GM12878 (cell line): ENCODE data around the gene DAB2IP. TPM values are rescaled to one million over a fixed set of nuclear protein-coding genes. Genes with fewer than 3 reads are reported as not detected.

Source experiments
- ATAC-seq: fragments of 200-7000 bp; cut with Tn5 transposase; 3 replicates; pipeline ENCODE4 v1.9.1; 2020; ENCODE audit warnings: mild to moderate bottlenecking, moderate library complexity
- BruUV-seq: library from RNA; stranded (reverse); fragments of 400-500 nt; replicated peaks from 2 replicates; lab custom pipeline; 2021; lab: Mats Ljungman, UMichigan
- CTCF ChIA-PET: fragments of 300-600 bp; sonication (Branson Sonifier 250); formaldehyde crosslinking; extraction: SDS; loops from one replicate; lab custom pipeline; 2021; ENCODE audit warnings: inconsistent platforms; lab: Yijun Ruan, JAX
- POLR2A ChIA-PET: fragments of 350-600 bp; formaldehyde crosslinking; extraction: SDS; loops from one replicate; lab custom pipeline; 2021; ENCODE audit warnings: inconsistent platforms; lab: Charles Lee
- RAD21 ChIA-PET: fragments of 300-600 bp; sonication (Branson Sonifier 250); formaldehyde crosslinking; loops from one replicate; lab custom pipeline; 2023; ENCODE audit warnings: antibody characterized with exemption; ENCODE audit not compliant: unreplicated experiment; lab: Charles Lee
- SMC1A ChIA-PET: fragments of 300-600 bp; sonication (Branson Sonifier 250); formaldehyde crosslinking; loops from one replicate; lab custom pipeline; 2023; ENCODE audit not compliant: unreplicated experiment, uncharacterized antibody; lab: Charles Lee
- DNase-seq: peaks from one replicate; pipeline ENCODE4 v3.0.0-alpha.2; 2011; ENCODE audit warnings: low read depth, low spot score
- FAIRE-seq: peaks from 3 replicates; lab custom pipeline; 2011; peaks lifted over from hg19 to GRCh38; lab: Jason Lieb, UNC
- H2AFZ ChIP-seq: 2 replicates; pipeline ENCODE4 v1.6.0; 2011; ENCODE audit warnings: low read depth, low read length, control low read depth; ENCODE audit not compliant: control insufficient read depth
- H3K27ac ChIP-seq: 2 replicates; pipeline ENCODE4 v1.5.1; 2011; ENCODE audit warnings: control low read depth; ENCODE audit not compliant: control insufficient read depth, insufficient read depth
- H3K27me3 ChIP-seq, 2 experiments: replicated peaks in 1 of 2; 2 replicates each; pipeline versions ENCODE4 v1.6.0 to v1.6.1; 2011; ENCODE audit warnings: low read length in 1 of 2; ENCODE audit not compliant: control insufficient read depth in 2 of 2, insufficient read depth in 2 of 2
- H3K36me3 ChIP-seq, 2 experiments: 2 replicates each; pipeline ENCODE4 v1.5.1; 2011; ENCODE audit warnings: low read length in 1 of 2; ENCODE audit not compliant: control insufficient read depth in 2 of 2, insufficient read depth in 2 of 2
- H3K4me1 ChIP-seq: 2 replicates; pipeline ENCODE4 v1.6.1; 2011; ENCODE audit warnings: mild to moderate bottlenecking, low read length, moderate library complexity, mixed read lengths; ENCODE audit not compliant: control insufficient read depth, insufficient read depth
- H3K4me2 ChIP-seq: 2 replicates; pipeline ENCODE4 v1.6.0; 2011; ENCODE audit warnings: control low read depth; ENCODE audit not compliant: control insufficient read depth, insufficient read depth
- H3K4me3 ChIP-seq: fragments of 200-600 bp; sonication (generic); 2 replicates; pipeline ENCODE4 v1.5.1; 2016
- H3K79me2 ChIP-seq: 2 replicates; pipeline ENCODE4 v1.6.0; 2011; ENCODE audit warnings: low read length; ENCODE audit not compliant: control insufficient read depth, insufficient read depth
- H3K9ac ChIP-seq: 2 replicates; pipeline ENCODE4 v1.8.0; 2011; ENCODE audit warnings: low read length, control low read depth, mixed read lengths; ENCODE audit not compliant: control insufficient read depth, insufficient read depth
- H3K9me3 ChIP-seq: replicated peaks from 3 replicates; pipeline ENCODE4 v1.5.1; 2011; ENCODE audit warnings: mild to moderate bottlenecking, low read length; ENCODE audit not compliant: control insufficient read depth, insufficient read depth
- H4K20me1 ChIP-seq: 2 replicates; pipeline ENCODE4 v1.6.0; 2011; ENCODE audit not compliant: control insufficient read depth, insufficient read depth
- CREB1 ChIP-seq: IDR thresholded peaks from 2 replicates; pipeline ENCODE4 v1.6.1; 2012; ENCODE audit warnings: low read depth, mild to moderate bottlenecking, inconsistent platforms
- HDGF ChIP-seq: fragments of 450-650 bp; IDR thresholded peaks from 2 replicates; pipeline ENCODE4 v1.6.1; 2016; ENCODE audit warnings: antibody characterized with exemption
- IKZF2 ChIP-seq, 2 experiments: fragments of 450-650 bp; IDR thresholded peaks; 2 replicates each; pipeline ENCODE4 v1.6.1; 2017; ENCODE audit warnings: mild to moderate bottlenecking in 2 of 2, moderate library complexity in 2 of 2
- MTA3 ChIP-seq: IDR thresholded peaks from 2 replicates; pipeline ENCODE4 v1.6.1; 2012; ENCODE audit warnings: low read length, inconsistent platforms, borderline replicate concordance
- MYB ChIP-seq: fragments of 150-350 bp; IDR thresholded peaks from 2 replicates; pipeline ENCODE4 v1.6.1; 2014; ENCODE audit warnings: mild to moderate bottlenecking, low read depth, low read length, borderline replicate concordance
- MYC ChIP-seq: IDR thresholded peaks from 2 replicates; pipeline ENCODE4 v1.6.1; 2011; ENCODE audit warnings: mild to moderate bottlenecking, low read length, moderate library complexity, inconsistent platforms; ENCODE audit not compliant: insufficient read depth, insufficient replicate concordance, insufficient read length, severe bottlenecking
- NFXL1 ChIP-seq: fragments of 450-650 bp; IDR thresholded peaks from 2 replicates; pipeline ENCODE4 v1.6.1; 2017; ENCODE audit warnings: antibody characterized with exemption, mild to moderate bottlenecking, borderline replicate concordance
- NFYB ChIP-seq: IDR thresholded peaks from 2 replicates; pipeline ENCODE4 v1.6.1; 2011; ENCODE audit warnings: low read depth, mild to moderate bottlenecking, low read length, improper control_type of control experiment, moderate library complexity; ENCODE audit not compliant: insufficient read depth
- PML ChIP-seq: IDR thresholded peaks from 2 replicates; pipeline ENCODE4 v1.6.1; 2012; ENCODE audit warnings: low read length, inconsistent platforms
- RB1 ChIP-seq: fragments of 450-650 bp; formaldehyde crosslinking; IDR thresholded peaks from 2 replicates; pipeline ENCODE4 v1.6.1; 2017; ENCODE audit warnings: mild to moderate bottlenecking, borderline replicate concordance
- STAT1 ChIP-seq: fragments of 450-650 bp; conservative IDR thresholded peaks from 2 replicates; pipeline ENCODE4 v1.6.1; 2014; ENCODE audit warnings: antibody characterized with exemption, mild to moderate bottlenecking
- STAT3 ChIP-seq: IDR thresholded peaks from 2 replicates; pipeline ENCODE4 v1.6.1; 2011; ENCODE audit warnings: low read depth, low read length, improper control_type of control experiment
- SUPT20H ChIP-seq: IDR thresholded peaks from 2 replicates; pipeline ENCODE4 v1.6.1; 2011; ENCODE audit warnings: low read depth, mild to moderate bottlenecking, low read length, moderate library complexity, borderline replicate concordance; ENCODE audit not compliant: control insufficient read depth
- SUZ12 ChIP-seq: fragments of 200-600 bp; sonication (generic); IDR thresholded peaks from one replicate; pipeline ENCODE4 v1.6.1; 2018; ENCODE audit warnings: antibody characterized with exemption, mild to moderate bottlenecking; ENCODE audit not compliant: unreplicated experiment
- TARDBP ChIP-seq: IDR thresholded peaks from 2 replicates; pipeline ENCODE4 v1.6.1; 2016; ENCODE audit warnings: borderline replicate concordance
- TCF3 ChIP-seq: IDR thresholded peaks from 2 replicates; pipeline ENCODE4 v1.6.1; 2012; ENCODE audit warnings: low read depth, mild to moderate bottlenecking, low read length, borderline replicate concordance; ENCODE audit not compliant: insufficient read depth
- WGBS: methylation state at CpG from one replicate; pipeline ENCODE4 v1.1.6; 2016; ENCODE audit warnings: low lambda C conversion rate; ENCODE audit not compliant: insufficient replicate concordance, insufficient coverage; ENCODE audit errors: missing lambda C conversion rate; 5-methylcytosine and 5-hydroxymethylcytosine counted together
- in situ Hi-C: fragments of 300-500 bp; cut with MboI; formaldehyde crosslinking; loops from 9 replicates; pipeline ENCODE4 v1.14.3; 2018; ENCODE audit warnings: mixed read lengths
- intact Hi-C: fragments of 100-400 bp; cut with micrococcal nuclease; formaldehyde crosslinking; loops from one replicate; pipeline ENCODE4 v1.14.2; 2022; ENCODE audit not compliant: unreplicated experiment
- polyA plus RNA-seq, 11 experiments: library from polyadenylated mRNA; depleted of rRNA in 4 of 11; unstranded in 6 of 11; stranded (reverse) in 5 of 11; fragments of >200 nt; fragmentation: Nextera tagmentation in 4 of 11; fragmentation: Illumina TruSeq in 1 of 11; extraction: Ambion mirVana in 4 of 11; extraction: Trizol in 1 of 11; gene quantifications; 1 replicate in 1 of 11; 2 replicates in 10 of 11; pipeline versions ENCODE4 v1.2.1 to v1.2.3, GENCODE V29; 2011 to 2016; ENCODE audit warnings: inconsistent platforms in 2 of 11, missing spikeins in 2 of 11, low read depth in 1 of 11
- total RNA-seq, 4 experiments: library from RNA; depleted of rRNA in 3 of 4; stranded (reverse); fragments of >200 nt in 3 of 4; fragmentation: Illumina TruSeq in 1 of 4; extraction: Trizol in 1 of 4; gene quantifications; 2 replicates each; pipeline versions ENCODE4 v1.2.1 to v1.2.3, GENCODE V29; 2013 to 2021
- TF ChIP-seq, protein P1 (sequence below): IDR thresholded peaks from 2 replicates; pipeline ENCODE4 v1.6.1; 2012; ENCODE audit warnings: low read depth, low read length, improper control_type of control experiment
- TF ChIP-seq, protein P2 (sequence below), 3 experiments: IDR thresholded peaks in 2 of 3; conservative IDR thresholded peaks in 1 of 3; 2 replicates each; pipeline ENCODE4 v1.5.1; 2011; ENCODE audit warnings: low read depth in 3 of 3, low read length in 3 of 3, mild to moderate bottlenecking in 3 of 3, control low read depth in 2 of 3, moderate library complexity in 2 of 3, inconsistent platforms in 1 of 3, mixed read lengths in 1 of 3; ENCODE audit not compliant: control insufficient read depth in 2 of 3, insufficient read depth in 1 of 3; ENCODE audit errors: extremely low read depth in 1 of 3
- TF ChIP-seq, protein P3 (sequence below): IDR thresholded peaks from 2 replicates; pipeline ENCODE4 v1.6.1; 2012; ENCODE audit warnings: low read depth, low read length, improper control_type of control experiment

DAB2IP gene
- total and polyA plus RNA-seq, 10 of the 15 experiments (the other 5 are each of a cell fraction or from before 2014, with no cell fraction given): 0.03 to 0.38 (median 0.14) TPM; not detected in 6

DNA sequence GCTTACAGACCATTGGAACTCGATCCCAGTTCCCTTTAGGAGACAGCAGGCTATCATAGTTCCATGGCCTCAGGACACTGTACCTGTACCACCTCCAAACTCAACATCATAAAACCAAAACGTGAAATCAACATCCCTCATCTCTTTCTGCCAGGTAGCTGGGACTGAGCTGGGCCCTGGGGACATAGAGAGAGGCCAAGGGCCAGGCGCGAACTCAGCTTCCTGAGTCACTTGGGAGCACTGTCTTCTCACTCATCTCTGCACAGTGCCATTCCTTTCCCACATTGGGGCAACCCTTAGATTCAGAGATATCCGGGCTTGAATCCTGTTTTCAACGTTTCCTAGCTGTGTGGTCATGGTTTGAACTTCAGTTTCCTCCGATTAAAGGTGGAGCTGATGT is 12.2 kb downstream of the DAB2IP start (continued):
- TF ChIP-seq MYC: no peak
- TF ChIP-seq, protein P1, sequence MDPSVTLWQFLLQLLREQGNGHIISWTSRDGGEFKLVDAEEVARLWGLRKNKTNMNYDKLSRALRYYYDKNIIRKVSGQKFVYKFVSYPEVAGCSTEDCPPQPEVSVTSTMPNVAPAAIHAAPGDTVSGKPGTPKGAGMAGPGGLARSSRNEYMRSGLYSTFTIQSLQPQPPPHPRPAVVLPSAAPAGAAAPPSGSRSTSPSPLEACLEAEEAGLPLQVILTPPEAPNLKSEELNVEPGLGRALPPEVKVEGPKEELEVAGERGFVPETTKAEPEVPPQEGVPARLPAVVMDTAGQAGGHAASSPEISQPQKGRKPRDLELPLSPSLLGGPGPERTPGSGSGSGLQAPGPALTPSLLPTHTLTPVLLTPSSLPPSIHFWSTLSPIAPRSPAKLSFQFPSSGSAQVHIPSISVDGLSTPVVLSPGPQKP: no peak

DNA sequence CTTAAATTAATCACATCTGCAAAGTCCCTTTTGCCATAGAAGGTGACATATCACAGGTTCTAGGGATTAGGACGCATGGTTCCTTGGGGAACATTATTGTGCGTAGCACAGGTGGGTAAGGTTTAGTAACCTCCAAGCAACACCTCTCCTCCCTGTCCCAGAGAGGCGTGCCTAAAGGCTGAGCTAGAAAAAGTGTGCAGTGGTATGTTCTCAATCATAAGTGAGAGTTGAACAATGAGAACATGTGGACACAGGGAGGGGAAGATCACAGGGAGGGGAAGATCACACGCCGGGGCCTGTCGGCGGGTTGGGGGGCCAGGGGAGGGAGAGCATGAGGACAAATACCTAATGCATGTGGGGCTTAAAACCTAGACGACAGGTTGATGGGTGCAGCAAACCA is 14.9 kb downstream of the DAB2IP start:
- FAIRE-seq: no peak
- WGBS: 67% methylated on average over 8 of the region's 8 CpGs
- RAD21 ChIA-PET: no interaction called here

More for the DNA sequence above, 14.9 kb downstream of the DAB2IP start:
- Histone ChIP-seq H3K4me1 (no peaks in the 10 kb centered on the region), H3K27me3 (no peaks in the 10 kb centered on the region; a peak in 1 of 4 replicates), H3K9me3 (no peaks in the 10 kb centered on the region), H3K9ac (no peak overlapping the region), H4K20me1 (no peaks in the 10 kb centered on the region), H3K27ac (no peak overlapping the region), H3K4me2 (no peak overlapping the region)
- POLR2A ChIA-PET: no interaction called here
- in situ Hi-C loops (no loop called here), intact Hi-C loops (no loop called here)
- CTCF ChIA-PET: no interaction called here
- no peak for ATAC-seq
- BruUV-seq: no TSS peak
- no peak for DNase-seq
- no peak for TF ChIP-seq SUZ12
- TF ChIP-seq, protein P2, sequence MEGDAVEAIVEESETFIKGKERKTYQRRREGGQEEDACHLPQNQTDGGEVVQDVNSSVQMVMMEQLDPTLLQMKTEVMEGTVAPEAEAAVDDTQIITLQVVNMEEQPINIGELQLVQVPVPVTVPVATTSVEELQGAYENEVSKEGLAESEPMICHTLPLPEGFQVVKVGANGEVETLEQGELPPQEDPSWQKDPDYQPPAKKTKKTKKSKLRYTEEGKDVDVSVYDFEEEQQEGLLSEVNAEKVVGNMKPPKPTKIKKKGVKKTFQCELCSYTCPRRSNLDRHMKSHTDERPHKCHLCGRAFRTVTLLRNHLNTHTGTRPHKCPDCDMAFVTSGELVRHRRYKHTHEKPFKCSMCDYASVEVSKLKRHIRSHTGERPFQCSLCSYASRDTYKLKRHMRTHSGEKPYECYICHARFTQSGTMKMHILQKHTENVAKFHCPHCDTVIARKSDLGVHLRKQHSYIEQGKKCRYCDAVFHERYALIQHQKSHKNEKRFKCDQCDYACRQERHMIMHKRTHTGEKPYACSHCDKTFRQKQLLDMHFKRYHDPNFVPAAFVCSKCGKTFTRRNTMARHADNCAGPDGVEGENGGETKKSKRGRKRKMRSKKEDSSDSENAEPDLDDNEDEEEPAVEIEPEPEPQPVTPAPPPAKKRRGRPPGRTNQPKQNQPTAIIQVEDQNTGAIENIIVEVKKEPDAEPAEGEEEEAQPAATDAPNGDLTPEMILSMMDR (IDR thresholded peaks at IDR 0.05 in 2 of 3, conservative IDR thresholded peaks at IDR 0.05 in 1 of 3; ENCODE audit: control insufficient read depth in 2 of 3, extremely low read depth in 1 of 3, insufficient read depth in 1 of 3, low read depth in 3 of 3, low read length in 3 of 3): no peak
- no peak for TF ChIP-seq IKZF2 (IDR thresholded peaks at IDR 0.05)
- no peak for TF ChIP-seq RB1
- no peak for TF ChIP-seq NFYB
- TF ChIP-seq HDGF: no peak
- TF ChIP-seq PML: no peak
- no peak for TF ChIP-seq STAT3
- no peak for TF ChIP-seq STAT1
- TF ChIP-seq TARDBP: no peak
- TF ChIP-seq SUPT20H: no peak
- TF ChIP-seq MTA3: no peak
- TF ChIP-seq CREB1: no peak
- no peak for TF ChIP-seq TCF3
- TF ChIP-seq, protein P3, sequence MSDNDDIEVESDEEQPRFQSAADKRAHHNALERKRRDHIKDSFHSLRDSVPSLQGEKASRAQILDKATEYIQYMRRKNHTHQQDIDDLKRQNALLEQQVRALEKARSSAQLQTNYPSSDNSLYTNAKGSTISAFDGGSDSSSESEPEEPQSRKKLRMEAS: no peak
- TF ChIP-seq MYB: no peak
- TF ChIP-seq NFXL1: no peak
- TF ChIP-seq, all 136 proteins: peak for 0
- H3K4me3 ChIP-seq: no peak overlapping the region
- H3K36me3 ChIP-seq: no peaks in the 10 kb centered on the region
- SMC1A ChIA-PET: no interaction called here
- H3K79me2 ChIP-seq: no peaks in the 10 kb centered on the region
- no peak overlapping the region for H2AFZ ChIP-seq
